ENCODE measurements around the gene ARHGAP33.

- TF ChIP-seq TAF1 (IDR thresholded peaks at IDR 0.05; ENCODE audit: borderline replicate concordance, low read depth, low read length), result no peak
- no peak for TF ChIP-seq POLR2A (IDR thresholded peaks at IDR 0.05; ENCODE audit: low read depth, low read length)
Observed at GRCh38 chr19:35784503-35785338, 9.4 kb downstream of the ARHGAP33 start.

All from GM12892 (cell line).